T1000 (cell line): Measurements from ENCODE around the gene AOPEP.
"Not testable (repeated sequence)": the region's sequence is repeated elsewhere in the genome, so short reads cannot be mapped to it uniquely, and the experiment has no call there.

ENCODE experiments used
- DNase-seq: peaks from one replicate; lab custom pipeline; 2025; ENCODE audit warnings: mixed read lengths; lab: John Stamatoyannopoulos, UW

Gene AOPEP

DNA sequence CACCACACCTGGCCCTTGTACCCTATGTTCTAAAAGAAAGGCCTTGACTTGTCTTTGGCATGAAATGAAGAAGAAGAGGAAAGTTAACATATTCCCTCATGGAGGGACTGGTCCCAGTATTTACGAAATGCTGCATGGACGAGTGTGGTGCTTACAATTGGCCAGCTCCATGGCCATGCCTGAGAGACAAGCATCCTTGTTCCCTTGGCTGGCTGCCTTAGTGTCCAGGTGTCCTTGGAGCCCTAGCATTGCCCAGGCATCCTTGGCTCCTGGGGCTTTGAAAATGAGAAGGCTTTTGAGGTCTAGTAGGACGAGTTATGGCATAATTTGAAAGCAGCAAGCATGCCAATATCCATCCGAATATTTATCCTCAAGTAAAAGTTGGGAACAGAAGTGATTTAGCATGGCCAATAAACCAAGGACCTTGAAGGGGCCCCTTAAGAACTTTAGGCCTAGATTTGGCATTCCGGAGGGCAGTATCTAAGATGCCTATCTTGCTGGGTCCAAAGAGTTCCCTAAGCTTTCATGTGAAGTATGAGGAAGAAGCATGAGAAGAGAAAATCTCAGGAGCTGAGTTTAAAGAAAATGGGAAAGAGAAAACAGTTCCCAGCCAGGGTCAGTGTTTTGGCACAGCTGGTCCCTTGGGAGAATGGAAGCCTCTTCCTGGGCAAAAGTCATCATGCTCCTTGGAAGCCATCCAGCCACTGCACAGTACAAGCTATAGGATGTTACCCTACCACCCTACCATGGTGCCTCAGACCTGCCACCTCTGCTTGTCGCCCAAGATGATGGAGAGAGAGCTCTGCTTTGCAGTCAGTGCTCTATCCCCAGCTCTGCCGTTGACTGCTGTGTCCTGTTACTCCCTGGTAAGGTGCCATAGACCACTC, 91.0 kb downstream of the AOPEP start:
- no peak for DNase-seq

DNA sequence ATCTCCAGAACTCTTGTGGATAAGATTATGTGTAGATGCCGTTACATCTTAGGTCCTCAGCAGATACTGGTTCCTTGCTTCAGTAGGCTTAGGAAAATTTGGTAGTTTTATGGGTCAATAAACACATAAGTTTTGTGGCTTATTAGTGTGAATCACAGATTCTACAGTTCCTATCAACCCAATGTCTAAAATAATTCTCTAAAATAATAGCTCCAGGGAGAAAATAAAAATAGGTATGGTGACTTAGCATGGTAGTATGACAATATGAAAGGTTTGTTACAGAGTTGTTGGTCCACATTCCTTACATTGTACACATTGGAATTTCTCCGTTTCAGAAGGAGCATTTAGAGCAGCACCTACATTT, 91.7 kb downstream of the AOPEP start:
- no peak for DNase-seq

DNA sequence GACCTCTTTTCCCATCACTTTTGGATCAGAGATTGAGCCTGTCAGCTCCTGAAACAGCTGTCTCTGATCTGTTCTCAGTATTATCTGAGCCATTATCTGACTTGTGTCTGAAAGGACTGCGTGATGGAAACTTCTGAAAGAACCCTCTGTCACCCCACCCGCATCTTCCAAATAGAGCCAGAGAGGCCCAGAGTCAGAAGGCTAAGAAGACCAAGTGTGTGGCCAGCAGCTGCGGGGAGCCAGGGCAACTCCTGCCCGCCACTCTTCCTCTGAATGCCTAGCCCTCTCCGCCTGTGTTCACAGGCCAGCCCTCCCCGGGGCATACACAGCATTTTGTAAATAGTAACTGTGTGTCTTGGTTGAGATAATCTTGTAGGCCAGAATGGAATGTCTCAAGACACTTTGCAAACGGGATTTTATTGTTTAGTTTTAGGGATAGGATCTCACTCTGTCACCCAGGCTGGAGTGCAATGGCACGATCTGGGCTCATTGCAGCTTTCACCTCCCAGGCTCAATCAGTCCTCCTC, 92.7 kb downstream of the AOPEP start:
- DNase-seq, result no peak

DNA sequence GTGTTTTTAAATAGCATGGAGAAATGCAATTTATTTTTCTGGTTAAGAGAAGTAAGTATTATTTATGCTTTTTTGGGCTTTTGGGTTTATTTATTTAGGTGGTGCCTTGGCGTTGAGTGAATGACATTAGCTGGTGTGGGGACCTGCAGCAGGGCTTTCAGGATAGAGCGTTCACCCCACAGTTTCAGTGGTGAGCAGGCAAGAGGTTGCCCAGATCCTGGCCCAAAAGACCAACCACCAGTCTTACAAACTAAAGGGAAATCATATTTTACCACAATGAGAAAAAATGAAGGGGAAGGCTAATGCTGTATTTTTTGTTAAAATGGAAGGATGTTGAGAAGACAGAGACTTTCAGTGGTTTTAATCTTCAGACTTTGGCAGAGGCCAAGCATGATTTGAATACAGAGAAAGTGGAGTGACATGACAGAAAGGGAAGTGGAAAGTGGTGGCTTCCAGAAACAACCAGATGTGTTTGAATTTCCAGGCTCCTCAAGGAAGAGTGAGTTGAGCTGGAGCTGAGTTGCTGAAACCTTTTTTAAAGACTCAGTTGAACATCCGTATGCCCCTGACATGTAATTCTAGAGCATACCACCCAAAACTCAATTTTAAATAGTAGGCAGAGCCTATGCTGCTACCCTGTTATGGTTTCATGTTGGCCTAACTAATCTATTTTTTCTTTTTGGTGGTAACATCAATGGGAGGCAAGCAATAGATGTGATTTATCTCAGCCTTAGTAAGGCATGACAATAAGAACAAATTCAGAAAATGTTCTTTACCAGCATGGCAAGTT, 94.8 kb downstream of the AOPEP start:
- DNase-seq, result no peak

DNA sequence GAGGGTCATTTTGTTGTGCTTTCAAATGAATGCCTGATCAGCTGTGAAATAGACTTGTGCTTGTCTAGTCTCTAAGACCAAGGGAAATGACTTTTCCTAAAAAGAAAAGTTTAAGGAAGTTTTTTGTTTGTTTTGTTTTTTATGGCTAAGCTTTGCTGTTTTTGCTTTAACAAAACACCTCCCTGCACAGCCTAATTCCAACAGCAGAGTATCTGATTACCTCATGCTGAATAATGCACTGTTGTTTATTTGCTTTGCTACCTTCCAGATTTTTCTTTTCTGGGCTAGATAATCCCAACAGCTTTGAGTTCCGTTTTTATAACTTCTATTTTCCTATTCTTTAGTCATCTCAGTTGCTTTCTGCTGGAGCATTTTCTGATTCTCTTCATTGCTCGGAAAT, 95.8 kb downstream of the AOPEP start:
- no peak for DNase-seq

GRCh38 chr9:94823710-94824109, 97.2 kb downstream of the AOPEP start:
- no peak for DNase-seq

DNA sequence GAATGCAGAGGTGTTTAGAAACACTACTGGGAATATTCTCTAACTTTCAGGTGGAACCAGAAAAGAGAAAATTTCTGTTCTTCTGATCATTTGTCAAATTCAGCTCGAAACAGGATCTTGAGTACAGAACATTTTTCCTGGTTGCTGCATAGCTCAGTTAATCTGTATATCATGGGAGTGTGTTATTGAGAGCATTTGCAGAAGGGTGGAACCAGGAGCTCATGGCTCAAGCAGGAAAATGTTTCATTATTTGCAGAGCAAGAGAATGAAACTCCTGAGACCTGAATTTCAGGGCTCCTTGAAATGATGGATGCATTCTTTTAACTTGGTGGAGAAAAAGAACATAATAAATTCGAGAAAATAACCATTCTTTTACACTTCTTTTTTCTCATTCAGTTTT, 97.9 kb downstream of the AOPEP start:
- no peak for DNase-seq

GRCh38 chr9:94824913-94825610, 98.6 kb downstream of the AOPEP start:
- no peak for DNase-seq

- DNase-seq, result no peak
These were observed 99.1 kb downstream of the AOPEP start for GRCh38 chr9:94825611-94825958.

DNA sequence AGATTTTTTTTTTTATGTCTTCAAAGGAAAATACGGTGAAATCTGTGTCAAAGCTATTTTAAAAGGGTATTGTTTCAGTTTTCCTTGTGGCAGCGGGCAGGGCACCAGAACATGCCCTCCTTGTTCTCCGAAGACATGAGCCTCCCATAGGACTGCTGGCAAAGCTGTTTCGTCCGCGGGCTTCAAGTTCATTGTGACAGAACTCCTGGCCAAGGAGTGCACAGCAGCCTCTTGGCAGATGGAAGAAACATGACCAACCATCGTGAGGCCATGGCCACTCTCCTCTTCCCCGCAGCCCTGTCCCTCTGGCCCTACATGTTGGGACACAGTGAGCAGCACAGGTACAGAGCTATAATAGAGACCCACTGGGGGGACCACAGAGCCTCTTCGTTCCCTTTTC, 99.5 kb downstream of the AOPEP start:
- DNase-seq, result no peak

GRCh38 chr9:94826644-94827410, 100.3 kb downstream of the AOPEP start:
- DNase-seq, result no peak

DNA sequence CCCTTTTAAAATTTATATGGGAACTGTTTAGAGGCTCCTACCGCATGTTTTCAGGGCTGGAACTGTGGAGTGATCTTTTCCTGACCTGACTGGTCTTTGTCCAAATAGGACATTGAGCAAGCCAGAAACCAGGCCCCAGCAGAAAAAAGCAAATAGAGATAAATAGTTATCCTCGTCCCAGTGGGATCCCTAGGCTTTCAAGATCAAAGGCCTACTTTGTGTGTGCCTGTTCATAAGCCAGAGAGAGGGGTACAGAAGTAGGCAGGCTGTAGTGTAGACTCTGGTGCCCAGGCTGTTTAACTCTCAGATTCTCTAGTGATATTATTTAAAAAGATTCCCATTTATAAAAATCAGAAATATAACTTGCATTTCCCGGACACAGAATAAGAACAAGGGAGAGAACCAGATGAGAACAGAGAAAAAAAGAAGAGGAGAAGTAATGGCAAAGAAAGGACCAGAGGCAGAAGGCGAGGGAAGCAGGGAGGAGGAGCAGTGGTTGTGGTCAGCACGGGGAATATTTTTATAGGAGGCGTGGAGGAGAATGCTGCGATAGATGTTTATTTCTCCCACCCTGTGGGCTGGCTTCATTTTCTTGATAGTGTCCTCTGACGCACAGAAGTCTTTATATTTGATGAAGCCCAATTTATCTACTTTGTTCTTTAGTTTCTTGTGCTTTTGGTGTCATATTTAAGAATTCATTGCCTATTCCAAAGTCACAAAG, 101.2 kb downstream of the AOPEP start:
- DNase-seq, result no peak

- no peak for DNase-seq
These were observed 103.0 kb downstream of the AOPEP start for GRCh38 chr9:94829380-94830070.

GRCh38 chr9:94830071-94830604, 103.6 kb downstream of the AOPEP start:
- not testable (repeated sequence) for DNase-seq

DNA sequence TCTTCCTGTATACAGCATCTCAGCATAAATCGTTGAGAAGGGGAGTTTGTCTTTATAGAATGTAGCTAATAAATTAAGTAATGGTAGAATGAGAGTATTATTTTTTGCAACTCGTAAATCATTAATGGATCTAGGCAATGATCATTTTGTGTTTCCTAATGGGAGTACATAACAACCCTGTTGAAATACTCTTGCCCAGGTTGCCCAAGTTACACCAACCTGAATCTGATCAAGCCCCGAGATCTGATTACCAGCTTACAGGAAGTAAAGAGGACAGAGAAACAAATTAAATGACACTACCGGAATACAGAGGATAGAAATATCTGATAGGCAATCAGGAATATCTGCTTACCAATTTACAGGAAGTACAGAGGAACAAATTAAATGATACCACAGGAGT, 107.3 kb downstream of the AOPEP start:
- DNase-seq, result no peak

- no peak for DNase-seq
These were observed 110.9 kb downstream of the AOPEP start for GRCh38 chr9:94837404-94837803.

GRCh38 chr9:94839398-94839797, 112.9 kb downstream of the AOPEP start:
- DNase-seq, result no peak

DNA sequence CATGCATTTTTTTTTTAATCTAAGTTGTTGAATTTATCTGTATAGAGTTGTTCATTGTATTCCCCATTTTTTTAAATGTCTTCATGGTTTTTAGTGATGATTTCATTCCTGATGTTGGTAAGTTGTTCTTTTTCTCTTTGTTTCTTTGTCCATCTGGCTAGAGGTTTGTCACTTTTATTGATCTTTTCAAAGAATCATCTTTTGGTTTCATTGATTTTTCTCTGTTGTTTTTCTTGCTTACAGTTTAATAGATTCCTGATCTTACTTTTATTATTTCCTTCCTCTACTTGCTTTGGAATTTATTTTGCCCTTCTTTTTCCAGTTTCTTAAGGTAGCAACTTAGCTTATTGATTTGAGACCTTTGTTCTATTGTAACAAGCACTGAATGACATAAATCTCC, 114.2 kb downstream of the AOPEP start:
- no peak for DNase-seq

DNA sequence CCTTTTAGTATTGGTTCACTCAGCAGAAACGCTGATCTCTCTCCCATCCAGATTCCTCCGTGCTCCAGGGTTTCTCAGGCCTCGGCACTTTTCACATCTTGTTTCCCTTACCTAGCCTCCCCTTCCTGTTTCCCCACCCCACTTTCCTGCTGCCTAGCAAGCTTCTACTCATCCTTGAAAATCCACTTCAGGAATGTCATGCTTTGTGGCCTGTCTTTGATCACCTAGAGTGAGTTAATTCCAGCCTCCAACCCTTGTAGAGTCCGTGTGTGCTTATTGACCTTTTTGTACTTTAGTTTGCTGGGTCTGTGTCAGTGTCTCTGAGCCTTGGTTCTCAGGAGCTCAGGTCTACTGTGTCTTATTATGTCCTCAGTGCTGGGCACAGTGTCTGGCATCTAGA, 116.6 kb downstream of the AOPEP start:
- no peak for DNase-seq

DNA sequence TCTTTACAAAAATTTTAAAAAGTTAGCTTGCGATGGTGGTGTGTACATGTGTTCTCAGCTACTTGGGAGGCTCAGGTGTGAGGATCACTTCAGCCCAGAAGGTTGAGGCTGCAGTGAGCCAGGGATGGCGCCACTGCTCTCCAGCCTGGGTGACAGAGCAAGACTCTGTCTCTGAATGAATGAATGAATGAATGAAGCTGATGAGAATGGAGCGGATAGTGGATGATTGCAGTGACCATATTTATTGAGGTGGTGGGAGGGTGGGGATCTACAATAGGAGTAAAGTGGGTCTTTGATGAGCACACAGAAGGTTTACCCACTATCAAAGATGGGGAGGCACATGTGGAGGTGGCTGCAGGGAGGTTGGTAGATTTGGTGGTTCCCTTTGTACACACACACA, 120.2 kb downstream of the AOPEP start:
- DNase-seq, result no peak
